Type B pancreatic cell (in vitro differentiated cells): Measurements from ENCODE around the gene SRGN. TPM values are rescaled to one million over a fixed set of nuclear protein-coding genes. Genes with fewer than 3 reads are reported as not detected.

Experiments
- DNase-seq: peaks from one replicate; pipeline ENCODE4 v3.0.0; 2021; ENCODE audit warnings: mixed read lengths; ENCODE audit not compliant: unreplicated experiment; ENCODE audit errors: extremely low spot score
- H3K27ac Mint-ChIP-seq: 2 replicates; pipeline ENCODE4 v1.8.0; 2021; ENCODE audit warnings: mild to moderate bottlenecking, mixed read lengths
- H3K27me3 Mint-ChIP-seq: 2 replicates; pipeline ENCODE4 v1.8.0; 2021; ENCODE audit warnings: mixed read lengths
- H3K36me3 Mint-ChIP-seq: 2 replicates; pipeline ENCODE4 v1.8.0; 2021; ENCODE audit warnings: mixed read lengths
- H3K4me1 Mint-ChIP-seq: one replicate; pipeline ENCODE4 v1.8.0; 2021; ENCODE audit warnings: mixed read lengths; ENCODE audit not compliant: unreplicated experiment
- H3K4me3 Mint-ChIP-seq: 2 replicates; pipeline ENCODE4 v1.8.0; 2021; ENCODE audit warnings: mild to moderate bottlenecking, mixed read lengths
- H3K9me3 Mint-ChIP-seq: 2 replicates; pipeline ENCODE4 v1.8.0; 2021; ENCODE audit warnings: mixed read lengths
- CTCF ChIP-seq: fragments of 200-600 bp; sonication (generic); conservative IDR thresholded peaks from 2 replicates; pipeline ENCODE4 v1.5.0; 2021; ENCODE audit warnings: antibody characterized with exemption, mild to moderate bottlenecking
- total RNA-seq: library from RNA; stranded (reverse); gene quantifications from 2 replicates; pipeline ENCODE4 v1.2.1, GENCODE V29; 2021; ENCODE audit warnings: low replicate concordance

SRGN gene
- total RNA-seq, 1 donor from 2014 or later, result not detected

DNA sequence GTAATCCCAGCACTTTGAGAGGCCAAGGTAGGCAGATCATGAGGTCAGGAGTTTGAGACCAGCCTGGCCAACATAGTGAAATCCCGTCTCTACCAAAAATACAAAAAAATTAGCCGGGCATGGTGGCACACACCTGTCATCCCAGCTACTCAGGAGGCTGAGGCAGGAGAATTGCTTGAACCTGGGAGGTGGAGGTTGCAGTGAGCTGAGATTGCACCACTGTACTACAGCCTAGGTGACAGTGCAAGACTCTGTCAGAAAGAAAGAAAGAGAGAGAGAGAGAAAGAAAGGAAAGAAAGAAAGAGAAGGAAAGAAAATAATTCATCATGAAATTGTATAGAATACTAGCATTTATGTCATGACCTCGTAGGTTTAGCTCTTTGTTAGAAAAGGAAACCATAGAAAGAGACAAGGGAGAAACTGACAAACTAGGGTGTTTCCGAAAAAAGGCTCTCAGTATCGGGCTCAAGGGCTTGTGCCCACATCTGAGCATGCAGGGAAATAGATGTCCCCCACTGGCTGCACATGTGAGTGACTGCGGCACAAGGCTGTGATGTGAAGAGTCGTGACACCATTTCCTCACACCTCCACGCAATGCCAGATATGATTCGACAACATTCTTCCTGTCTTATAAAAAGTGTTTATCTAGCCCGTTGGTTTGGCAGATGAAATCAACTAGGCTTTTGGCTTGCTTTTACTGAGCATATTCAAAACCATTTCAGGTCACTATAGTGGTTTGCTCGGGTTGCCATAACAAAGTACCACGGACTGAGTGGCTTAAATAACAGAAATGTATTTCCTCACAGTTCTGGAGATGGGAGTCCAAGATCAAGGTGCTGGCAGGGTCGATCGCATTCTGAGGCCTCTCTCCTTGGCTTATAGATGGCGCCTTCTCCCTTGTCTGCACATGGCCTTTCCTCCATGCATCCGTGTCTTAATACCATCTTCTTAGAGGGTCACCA lies 2.0 kb downstream of the SRGN start:
- H3K27me3 Mint-ChIP-seq, result peaks cover 13% of the 10 kb centered on the region
- H3K4me3 Mint-ChIP-seq, result no peak overlapping the region
- DNase-seq, result no peak
- no peaks in the 10 kb centered on the region for H3K36me3 Mint-ChIP-seq
- no peak overlapping the region for H3K27ac Mint-ChIP-seq
- H3K9me3 Mint-ChIP-seq, result no peaks in the 10 kb centered on the region
- TF ChIP-seq CTCF, result no peak
- peaks cover 4% of the 10 kb centered on the region for H3K4me1 Mint-ChIP-seq

- H3K27me3 Mint-ChIP-seq, result peaks cover 13% of the 10 kb centered on the region
- no peaks in the 10 kb centered on the region for H3K36me3 Mint-ChIP-seq
- H3K9me3 Mint-ChIP-seq, result no peaks in the 10 kb centered on the region
- peaks cover 4% of the 10 kb centered on the region for H3K4me1 Mint-ChIP-seq
- no peak for DNase-seq
- no peak for TF ChIP-seq CTCF
- H3K27ac Mint-ChIP-seq, result no peak overlapping the region
- H3K4me3 Mint-ChIP-seq, result no peak overlapping the region
These were observed 2.8 kb downstream of the SRGN start for GRCh38 chr10:69090685-69091084.

- Mint-ChIP-seq H3K27ac (no peak overlapping the region), H3K9me3 (no peaks in the 10 kb centered on the region), H3K4me1 (peaks cover 1% of the 10 kb centered on the region), H3K4me3 (no peak overlapping the region), H3K36me3 (no peaks in the 10 kb centered on the region), H3K27me3 (peaks cover 12% of the 10 kb centered on the region)
- no peak for TF ChIP-seq CTCF
- no peak for DNase-seq
These were observed 3.3 kb downstream of the SRGN start for GRCh38 chr10:69091143-69091651.

GRCh38 chr10:69092959-69093850 lies 5.3 kb downstream of the SRGN start:
- Mint-ChIP-seq H3K27me3 (peaks cover 6% of the 10 kb centered on the region), H3K4me3 (no peak overlapping the region), H3K27ac (no peak overlapping the region), H3K9me3 (no peaks in the 10 kb centered on the region), H3K4me1 (no peaks in the 10 kb centered on the region), H3K36me3 (no peaks in the 10 kb centered on the region)
- TF ChIP-seq CTCF, result peak; percentile 85
- DNase-seq, result no peak

DNA sequence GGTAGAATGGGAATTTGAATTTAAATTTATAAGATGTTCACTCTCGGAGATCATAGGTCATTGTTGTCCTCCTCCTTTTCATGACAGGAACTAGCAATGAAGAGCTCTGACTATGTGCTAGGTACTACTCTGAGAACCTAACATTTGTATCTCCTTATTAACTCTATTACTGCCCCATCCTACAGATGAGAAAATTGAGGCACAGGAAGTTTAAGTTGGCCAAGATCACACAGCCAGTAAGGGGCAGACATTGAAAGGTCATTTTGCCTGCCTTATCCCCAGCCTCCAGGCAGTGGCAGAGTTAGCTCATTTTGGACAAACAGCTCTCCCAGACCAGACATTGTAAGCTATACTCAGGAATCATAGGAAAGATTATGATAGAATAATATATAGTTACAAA lies 6.0 kb downstream of the SRGN start:
- peaks cover 7% of the 10 kb centered on the region for H3K27me3 Mint-ChIP-seq
- no peaks in the 10 kb centered on the region for H3K4me1 Mint-ChIP-seq
- no peaks in the 10 kb centered on the region for H3K9me3 Mint-ChIP-seq
- H3K36me3 Mint-ChIP-seq, result no peaks in the 10 kb centered on the region
- DNase-seq, result no peak
- H3K4me3 Mint-ChIP-seq, result no peak overlapping the region
- no peak overlapping the region for H3K27ac Mint-ChIP-seq
- no peak for TF ChIP-seq CTCF
